Bronchial epithelial cell (primary cell): ENCODE data around the gene CAB39. TPM values are rescaled to one million over a fixed set of nuclear protein-coding genes. Genes with fewer than 3 reads are reported as not detected.

Experiments used
- DNase-seq: peaks from one replicate; pipeline ENCODE4 v3.0.0-alpha.2; 2010; ENCODE audit warnings: low read depth
- FAIRE-seq: peaks from 2 replicates; lab custom pipeline; 2011; peaks lifted over from hg19 to GRCh38; lab: Jason Lieb, UNC
- H3K27me3 ChIP-seq: 2 replicates; pipeline ENCODE4 v1.5.1; 2011; ENCODE audit warnings: low read length; ENCODE audit not compliant: control insufficient read depth, insufficient read depth
- H3K36me3 ChIP-seq: 2 replicates; pipeline ENCODE4 v1.5.1; 2011; ENCODE audit warnings: low read length; ENCODE audit not compliant: control insufficient read depth, insufficient read depth
- H3K4me3 ChIP-seq: 2 replicates; pipeline ENCODE4 v1.5.1; 2011; ENCODE audit warnings: mild to moderate bottlenecking, low read depth, low read length, control low read depth
- total RNA-seq: library from RNA; depleted of rRNA; stranded (reverse); fragments of >200 nt; gene quantifications from 2 replicates; pipeline ENCODE4 v1.2.1, GENCODE V29; 2014
- TF ChIP-seq, protein P1 (sequence below): IDR thresholded peaks from 2 replicates; pipeline ENCODE4 v1.5.1; 2011; ENCODE audit warnings: mild to moderate bottlenecking, moderate library complexity, low read length, control low read depth, inconsistent platforms; ENCODE audit not compliant: insufficient read depth, severe bottlenecking

Gene CAB39
- total RNA-seq, 1 donor from 2014 or later: 87.4 TPM

DNA sequence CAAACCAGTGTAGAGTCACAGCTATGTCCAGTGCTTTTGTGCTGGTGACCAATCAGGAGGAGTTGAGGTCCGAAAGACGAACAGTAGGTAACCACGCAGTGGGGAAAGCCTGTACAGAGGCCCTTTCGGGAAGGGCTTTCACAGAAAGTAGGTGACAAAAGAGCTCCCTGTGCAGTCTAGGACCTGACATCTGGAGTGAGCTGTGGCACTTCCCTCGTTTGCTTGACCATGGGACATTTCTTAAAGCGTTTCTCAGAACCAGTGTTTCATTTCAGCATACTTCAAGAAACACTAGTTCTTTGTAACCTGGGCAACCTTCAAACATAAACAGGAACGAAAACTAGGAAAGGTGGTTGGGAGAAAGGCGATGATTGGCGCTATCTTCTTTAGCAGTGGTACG lies 96.4 kb downstream of the CAB39 start:
- no peak for FAIRE-seq
- H3K36me3 ChIP-seq: peaks cover 11% of the 10 kb centered on the region
- TF ChIP-seq, protein P1, sequence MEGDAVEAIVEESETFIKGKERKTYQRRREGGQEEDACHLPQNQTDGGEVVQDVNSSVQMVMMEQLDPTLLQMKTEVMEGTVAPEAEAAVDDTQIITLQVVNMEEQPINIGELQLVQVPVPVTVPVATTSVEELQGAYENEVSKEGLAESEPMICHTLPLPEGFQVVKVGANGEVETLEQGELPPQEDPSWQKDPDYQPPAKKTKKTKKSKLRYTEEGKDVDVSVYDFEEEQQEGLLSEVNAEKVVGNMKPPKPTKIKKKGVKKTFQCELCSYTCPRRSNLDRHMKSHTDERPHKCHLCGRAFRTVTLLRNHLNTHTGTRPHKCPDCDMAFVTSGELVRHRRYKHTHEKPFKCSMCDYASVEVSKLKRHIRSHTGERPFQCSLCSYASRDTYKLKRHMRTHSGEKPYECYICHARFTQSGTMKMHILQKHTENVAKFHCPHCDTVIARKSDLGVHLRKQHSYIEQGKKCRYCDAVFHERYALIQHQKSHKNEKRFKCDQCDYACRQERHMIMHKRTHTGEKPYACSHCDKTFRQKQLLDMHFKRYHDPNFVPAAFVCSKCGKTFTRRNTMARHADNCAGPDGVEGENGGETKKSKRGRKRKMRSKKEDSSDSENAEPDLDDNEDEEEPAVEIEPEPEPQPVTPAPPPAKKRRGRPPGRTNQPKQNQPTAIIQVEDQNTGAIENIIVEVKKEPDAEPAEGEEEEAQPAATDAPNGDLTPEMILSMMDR: no peak

DNA sequence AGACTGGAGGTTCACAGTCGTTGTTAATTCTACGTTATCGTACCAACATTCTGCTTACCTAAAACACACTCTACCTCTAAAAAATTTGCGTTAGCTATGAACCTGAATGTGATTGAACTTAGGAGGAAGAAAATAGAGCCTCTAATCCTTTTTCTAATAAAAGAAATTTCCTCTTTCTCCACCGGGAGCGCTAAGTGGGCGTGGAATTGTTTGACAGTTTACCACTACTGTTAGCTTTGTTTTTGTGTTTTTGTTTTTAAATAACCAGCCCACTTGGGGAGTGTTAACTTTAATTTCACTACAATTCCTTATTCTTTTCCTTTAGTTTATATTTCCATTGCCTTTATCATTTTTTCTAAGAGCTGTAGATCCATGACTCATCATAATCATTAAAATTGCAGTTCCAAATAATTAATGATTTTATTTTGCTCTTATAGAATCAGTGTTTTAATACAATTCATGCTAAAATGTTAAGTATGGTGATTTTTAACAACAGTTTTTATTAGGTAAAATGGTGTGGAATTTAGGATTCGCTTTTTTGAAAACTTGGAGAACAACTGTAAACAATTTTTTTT lies 97.1 kb downstream of the CAB39 start:
- TF ChIP-seq, protein P1: no peak
- H3K4me3 ChIP-seq: no peak overlapping the region
- H3K36me3 ChIP-seq: peaks cover 14% of the 10 kb centered on the region
- H3K27me3 ChIP-seq: no peaks in the 10 kb centered on the region
- FAIRE-seq (no peak), DNase-seq (no peak)

More for the DNA sequence above, 96.4 kb downstream of the CAB39 start:
- Histone ChIP-seq H3K4me3 (no peak overlapping the region), H3K27me3 (no peaks in the 10 kb centered on the region)
- no peak for DNase-seq

DNA sequence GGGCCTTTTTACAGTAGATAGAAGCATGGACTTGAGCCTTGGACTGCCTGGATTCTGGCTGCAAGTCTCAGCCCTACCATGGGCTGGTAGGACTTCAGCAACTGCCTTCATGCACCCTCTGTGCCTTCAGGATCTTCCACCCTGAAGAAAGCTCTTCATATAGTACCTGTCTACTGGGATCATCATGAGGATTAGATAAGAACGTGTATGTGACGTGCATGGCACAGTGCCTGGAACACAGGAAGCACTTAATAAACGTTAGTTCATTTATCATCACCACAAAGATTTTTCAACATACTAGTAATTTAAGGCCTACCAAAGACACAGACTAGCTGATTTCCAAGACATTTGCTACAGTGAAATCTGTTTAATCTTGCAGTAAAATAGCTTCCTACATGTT lies 98.9 kb downstream of the CAB39 start:
- Histone ChIP-seq H3K4me3 (no peak overlapping the region), H3K36me3 (peaks cover 22% of the 10 kb centered on the region), H3K27me3 (no peaks in the 10 kb centered on the region)
- TF ChIP-seq, protein P1: no peak
- no peak for FAIRE-seq
- peak; percentile 21 for DNase-seq

DNA sequence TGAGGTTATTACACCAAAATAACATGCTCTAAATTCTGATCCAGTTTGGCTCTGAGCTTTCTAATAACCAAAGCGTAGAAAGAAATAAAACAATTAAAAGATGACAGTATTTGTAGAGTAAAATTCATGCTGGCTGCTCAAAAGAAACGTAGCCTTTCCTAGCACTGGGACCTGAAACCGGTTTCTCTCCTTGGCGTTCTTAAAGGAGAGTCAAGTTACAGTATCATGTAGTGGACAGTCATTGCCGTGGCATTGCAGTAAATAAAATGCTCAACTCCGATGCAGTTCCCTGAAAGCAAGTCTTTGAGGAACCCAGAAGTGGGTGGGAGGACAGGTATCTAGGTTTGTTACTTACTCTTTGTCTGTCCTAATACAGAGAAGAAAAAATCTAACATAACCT lies 99.4 kb downstream of the CAB39 start:
- FAIRE-seq (no peak), DNase-seq (no peak)
- TF ChIP-seq, protein P1: no peak
- no peak overlapping the region for H3K4me3 ChIP-seq
- no peaks in the 10 kb centered on the region for H3K27me3 ChIP-seq
- H3K36me3 ChIP-seq: peaks cover 25% of the 10 kb centered on the region

DNA sequence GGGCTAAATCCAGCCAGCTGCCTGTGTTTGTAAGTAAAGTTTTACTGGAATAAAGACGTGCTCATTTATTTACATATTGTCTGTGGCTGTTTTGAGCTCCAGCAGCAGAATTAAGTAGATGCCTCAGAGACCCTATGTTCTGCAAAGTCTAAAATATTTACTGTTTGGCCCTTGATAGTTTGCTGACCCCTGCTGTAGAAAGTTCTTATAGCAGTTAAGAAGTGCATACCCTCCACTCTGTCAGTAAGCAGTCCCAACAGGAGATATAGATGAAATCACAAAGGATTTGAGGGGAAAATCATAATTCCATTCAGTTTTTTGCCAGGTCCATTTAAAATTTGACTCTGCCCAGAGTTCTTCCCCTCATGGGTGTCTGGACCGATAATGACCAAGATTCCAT lies 102.0 kb downstream of the CAB39 start:
- FAIRE-seq (no peak), DNase-seq (no peak)
- H3K4me3 ChIP-seq: no peak overlapping the region
- H3K36me3 ChIP-seq: peaks cover 31% of the 10 kb centered on the region
- TF ChIP-seq, protein P1: peak; percentile 31
- no peaks in the 10 kb centered on the region for H3K27me3 ChIP-seq

DNA sequence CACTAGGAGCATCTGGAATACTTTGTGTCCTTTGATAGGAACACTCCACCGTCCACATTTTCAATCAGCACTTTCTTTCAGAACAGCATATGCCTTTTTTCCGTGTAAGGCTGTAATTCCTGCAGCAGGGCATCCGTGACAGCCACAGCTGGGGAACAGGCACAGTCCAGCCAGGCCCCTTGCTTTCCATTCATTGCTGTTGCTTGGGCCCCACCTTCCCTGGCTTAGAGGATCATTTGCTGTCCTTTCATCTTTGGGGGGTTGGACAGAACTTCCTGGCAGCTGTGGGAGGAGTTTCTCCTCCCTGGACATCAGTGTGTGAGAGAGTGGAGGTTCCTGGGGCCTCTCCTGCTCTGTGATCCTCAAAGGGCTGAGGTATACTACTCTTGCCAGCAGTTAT lies 102.4 kb downstream of the CAB39 start:
- no peaks in the 10 kb centered on the region for H3K27me3 ChIP-seq
- DNase-seq: no peak
- TF ChIP-seq, protein P1: no peak
- no peak for FAIRE-seq
- H3K4me3 ChIP-seq: no peak overlapping the region
- peaks cover 31% of the 10 kb centered on the region for H3K36me3 ChIP-seq
